Esophagus (tissue), 2 donors: ENCODE results near the gene TTC23L. TPM values are rescaled to one million over a fixed set of nuclear protein-coding genes. Genes with fewer than 3 reads are reported as not detected.
"Not testable (repeated sequence)": the region's sequence is repeated elsewhere in the genome, so short reads cannot be mapped to it uniquely, and the experiment has no call there.

Experiments used
- H3K27ac ChIP-seq, 2 donors: one replicate each; pipeline ENCODE4 v1.5.1; 2013; ENCODE audit warnings: low read depth in 2 of 2, mild to moderate bottlenecking in 2 of 2, inconsistent platforms in 1 of 2, low read length in 1 of 2, moderate library complexity in 1 of 2
- H3K27me3 ChIP-seq, 2 donors: one replicate each; pipeline ENCODE4 v1.6.1; 2013; ENCODE audit warnings: low read length in 2 of 2, control low read depth in 1 of 2, mild to moderate bottlenecking in 1 of 2; ENCODE audit not compliant: insufficient read depth in 2 of 2, control insufficient read depth in 1 of 2
- H3K36me3 ChIP-seq, 2 donors: one replicate each; pipeline ENCODE4 v1.6.1; 2013; ENCODE audit warnings: low read length in 1 of 2; ENCODE audit not compliant: control insufficient read depth in 2 of 2, insufficient read depth in 2 of 2
- H3K4me1 ChIP-seq, 2 donors: one replicate each; pipeline ENCODE4 v1.6.1; 2013; ENCODE audit warnings: low read length in 1 of 2; ENCODE audit not compliant: control insufficient read depth in 2 of 2, insufficient read depth in 2 of 2
- H3K4me3 ChIP-seq, 2 donors: one replicate each; pipeline ENCODE4 v1.5.1; 2013; ENCODE audit warnings: low read length in 2 of 2, mild to moderate bottlenecking in 2 of 2, low read depth in 1 of 2, moderate library complexity in 1 of 2
- H3K9me3 ChIP-seq, 2 donors: one replicate each; pipeline ENCODE4 v1.6.1; 2013; ENCODE audit warnings: mild to moderate bottlenecking in 2 of 2, low read depth in 1 of 2, low read length in 1 of 2, moderate library complexity in 1 of 2; ENCODE audit not compliant: control insufficient read depth in 2 of 2, insufficient read depth in 1 of 2
- WGBS, 2 donors: extraction: QIAGEN DNeasy Blood & Tissue Kit; methylation state at CpG; one replicate each; pipeline ENCODE4 v1.1.7; 2013; 5-methylcytosine and 5-hydroxymethylcytosine counted together
- polyA plus RNA-seq, 2 donors: library from polyadenylated mRNA; stranded (reverse); fragments of 200-250 nt; gene quantifications; one replicate each; pipeline ENCODE4 v1.2.3, GENCODE V29; 2013
- donor health status: healthy with polysubstance abuse.
- donor health status: Bipolar disorder and iron deficiency.

TTC23L gene
- polyA plus RNA-seq, 2 donors: 0.04 TPM; not detected in 1

GRCh38 chr5:34905564-34905963 lies 66.6 kb downstream of the TTC23L start:
- Histone ChIP-seq H3K9me3 (no peaks in the 10 kb centered on the region), H3K27me3 (no peaks in the 10 kb centered on the region), H3K27ac (no peak overlapping the region), H3K36me3 (no peaks in the 10 kb centered on the region), H3K4me3 (no peak overlapping the region), H3K4me1 (no peaks in the 10 kb centered on the region)
- WGBS, 2 donors: 75 to 82% methylated on average over 2 of the region's 2 CpGs

GRCh38 chr5:34913072-34913471 lies 74.1 kb downstream of the TTC23L start:
- WGBS, 2 donors: 63 to 67% methylated on average over 2 of the region's 2 CpGs
- Histone ChIP-seq H3K27ac (no peak overlapping the region), H3K4me1 (peaks cover 0 to 2% of the 10 kb centered on the region in 2 donors), H3K4me3 (no peak overlapping the region), H3K27me3 (no peaks in the 10 kb centered on the region), H3K9me3 (no peaks in the 10 kb centered on the region), H3K36me3 (no peaks in the 10 kb centered on the region)

- peak overlapping the region; percentile 97 to 98 for H3K4me3 ChIP-seq
- peak overlapping the region; percentile 96 to 97 for H3K27ac ChIP-seq
- no peaks in the 10 kb centered on the region for H3K9me3 ChIP-seq
- no peaks in the 10 kb centered on the region for H3K36me3 ChIP-seq
- H3K27me3 ChIP-seq: no peaks in the 10 kb centered on the region
- H3K4me1 ChIP-seq: peaks cover 0 to 2% of the 10 kb centered on the region in 2 donors
- WGBS, 2 donors: 2% methylated on average over 20 of the region's 20 CpGs
Observed at GRCh38 chr5:34914671-34915138, 75.7 kb downstream of the TTC23L start.

- peaks cover 0 to 2% of the 10 kb centered on the region in 2 donors for H3K4me1 ChIP-seq
- H3K36me3 ChIP-seq: no peaks in the 10 kb centered on the region
- H3K27me3 ChIP-seq: no peaks in the 10 kb centered on the region
- peak within 1 kb of the TSS; percentile 97 to 98 for H3K4me3 ChIP-seq
- H3K27ac ChIP-seq: peak within 1 kb of the TSS; percentile 96 to 97
- H3K9me3 ChIP-seq: no peaks in the 10 kb centered on the region
- 0 to 1% methylated on average over 67 of the region's 67 CpGs for WGBS, 2 donors
Observed at GRCh38 chr5:34915139-34915855, 76.3 kb downstream of the TTC23L start, which contains the start of the genes BRIX1 and RAD1. Gene BRIX1 (plus strand): TSS chr5:34915711. CDS start chr5:34915739, 28 bp downstream. Gene RAD1 (minus strand): TSS chr5:34915504. CDS start chr5:34914892, 612 bp downstream.

- H3K4me3 ChIP-seq: peak overlapping the region; percentile 97 to 98
- H3K9me3 ChIP-seq: no peaks in the 10 kb centered on the region
- H3K4me1 ChIP-seq: peaks cover 0 to 2% of the 10 kb centered on the region in 2 donors
- 0% methylated on average over 20 of the region's 20 CpGs for WGBS, 2 donors
- no peaks in the 10 kb centered on the region for H3K27me3 ChIP-seq
- H3K27ac ChIP-seq: peak overlapping the region; percentile 96 to 97
- peaks cover 0 to 2% of the 10 kb centered on the region in 2 donors for H3K36me3 ChIP-seq
Observed at GRCh38 chr5:34915856-34916192, 76.9 kb downstream of the TTC23L start.

- no peak overlapping the region for H3K27ac ChIP-seq
- H3K27me3 ChIP-seq: no peaks in the 10 kb centered on the region
- peaks cover 0 to 2% of the 10 kb centered on the region in 2 donors for H3K4me1 ChIP-seq
- peak overlapping the region; percentile 97 to 98 for H3K4me3 ChIP-seq
- H3K9me3 ChIP-seq: no peaks in the 10 kb centered on the region
- WGBS, 2 donors: 16 to 17% methylated on average over 6 of the region's 6 CpGs
- peaks cover 0 to 2% of the 10 kb centered on the region in 2 donors for H3K36me3 ChIP-seq
Observed at GRCh38 chr5:34916518-34916917, 77.6 kb downstream of the TTC23L start.

- Histone ChIP-seq H3K9me3 (no peaks in the 10 kb centered on the region), H3K36me3 (peaks cover 0 to 2% of the 10 kb centered on the region in 2 donors), H3K27ac (no peak overlapping the region), H3K4me1 (peaks cover 0 to 2% of the 10 kb centered on the region in 2 donors), H3K27me3 (no peaks in the 10 kb centered on the region), H3K4me3 (no peak overlapping the region)
- 77 to 81% methylated on average over 4 of the region's 4 CpGs for WGBS, 2 donors
Observed at GRCh38 chr5:34918025-34918424, 79.1 kb downstream of the TTC23L start.

- Histone ChIP-seq H3K27ac (no peak overlapping the region), H3K9me3 (no peaks in the 10 kb centered on the region), H3K27me3 (no peaks in the 10 kb centered on the region), H3K4me1 (peaks cover 0 to 2% of the 10 kb centered on the region in 2 donors), H3K4me3 (no peak overlapping the region), H3K36me3 (peaks cover 0 to 2% of the 10 kb centered on the region in 2 donors)
- WGBS, 2 donors: 86 to 87% methylated on average over 4 of the region's 4 CpGs
Observed at GRCh38 chr5:34919077-34919476, 80.1 kb downstream of the TTC23L start.

- H3K27ac ChIP-seq, H3K9me3 ChIP-seq, H3K36me3 ChIP-seq, H3K27me3 ChIP-seq, H3K4me3 ChIP-seq, H3K4me1 ChIP-seq: not testable (repeated sequence)
- 92 to 93% methylated on average over 9 of the region's 9 CpGs for WGBS, 2 donors
Observed at GRCh38 chr5:34923256-34923655, 84.3 kb downstream of the TTC23L start.
